Kidney (tissue), 14 donors: ENCODE measurements around the gene CLIC2. TPM values are rescaled to one million over a fixed set of nuclear protein-coding genes. Genes with fewer than 3 reads are reported as not detected.

Experiments used
- DNase-seq, 5 donors: peaks; one replicate each; pipeline ENCODE4 v3.0.0-alpha.2; 2013 to 2020
- FAIRE-seq: peaks from 2 replicates; lab custom pipeline; 2012; peaks lifted over from hg19 to GRCh38; lab: Jason Lieb, UNC
- H3K27ac ChIP-seq, 2 donors: one replicate each; pipeline ENCODE4 v1.7.0; 2013; ENCODE audit warnings: low read depth in 2 of 2, low read length in 2 of 2, inconsistent platforms in 1 of 2
- H3K27me3 ChIP-seq: one replicate; pipeline ENCODE4 v1.7.1; 2013; ENCODE audit warnings: low read length, inconsistent platforms; ENCODE audit not compliant: control insufficient read depth, insufficient read depth
- H3K36me3 ChIP-seq, 3 donors: one replicate each; pipeline versions ENCODE4 v1.7.0 to v1.7.1; 2013; ENCODE audit warnings: low read length in 3 of 3, control low read depth in 1 of 3, inconsistent platforms in 1 of 3; ENCODE audit not compliant: insufficient read depth in 3 of 3, control insufficient read depth in 2 of 3
- H3K4me1 ChIP-seq, 3 donors: one replicate each; pipeline versions ENCODE4 v1.7.0 to v1.7.1; 2013; ENCODE audit warnings: low read length in 3 of 3, inconsistent platforms in 1 of 3, low read depth in 1 of 3; ENCODE audit not compliant: control insufficient read depth in 2 of 3, insufficient read depth in 2 of 3
- H3K4me3 ChIP-seq, 3 donors: one replicate each; pipeline versions ENCODE4 v1.7.0 to v1.8.1; 2013; ENCODE audit warnings: low read length in 3 of 3, control low read depth in 1 of 3, inconsistent platforms in 1 of 3
- H3K9ac ChIP-seq, 3 donors: one replicate each; pipeline versions ENCODE4 v1.7.0 to v1.7.1; 2013; ENCODE audit warnings: low read length in 3 of 3, control low read depth in 1 of 3, inconsistent platforms in 1 of 3
- H3K9me3 ChIP-seq, 3 donors: one replicate each; pipeline versions ENCODE4 v1.7.0 to v1.7.1; 2013; ENCODE audit warnings: low read length in 3 of 3, control low read depth in 1 of 3, inconsistent platforms in 1 of 3; ENCODE audit not compliant: control insufficient read depth in 2 of 3, insufficient read depth in 1 of 3
- intact Hi-C: fragments of 100-400 bp; cut with DNase I; formaldehyde crosslinking; loops from one replicate; pipeline ENCODE4 v1.11.1; 2022
- polyA plus RNA-seq: library from polyadenylated mRNA; stranded (reverse); fragments of 350-450 nt; fragmentation: Illumina TruSeq; extraction: RNeasy Lipid Tissue Mini Kit (QIAGEN cat#74804); gene quantifications from one replicate; pipeline ENCODE4 v1.2.3, GENCODE V29; 2014; ENCODE audit warnings: low read depth, low replicate concordance; ENCODE audit not compliant: insufficient read depth
- total RNA-seq: library from RNA; stranded (reverse); fragmentation: NEBNext Ultra II Directional; extraction: Animal tissue kit (Norgen Biotek cat#: 25700); gene quantifications from one replicate; pipeline ENCODE4 v1.2.1, GENCODE V29; 2021
- TF ChIP-seq, protein P1 (sequence below): IDR thresholded peaks from 3 replicates; pipeline ENCODE4 v1.5.1; 2012; ENCODE audit warnings: mild to moderate bottlenecking, moderate library complexity, borderline replicate concordance; ENCODE audit not compliant: insufficient read depth; ENCODE audit errors: extremely low read depth
- donor health status: control.
- donor health status: control.
- donor health status: control.
- donor health status: control.
- donor health status: control.
- donor health status: DM: yes; HTN: yes; CAD: no.
- donor health status: Normal renal cell carcinoma (clear cell type).

CLIC2 gene
- total and polyA plus RNA-seq, 2 donors from 2014 or later: 7.3 to 22.8 TPM

DNA sequence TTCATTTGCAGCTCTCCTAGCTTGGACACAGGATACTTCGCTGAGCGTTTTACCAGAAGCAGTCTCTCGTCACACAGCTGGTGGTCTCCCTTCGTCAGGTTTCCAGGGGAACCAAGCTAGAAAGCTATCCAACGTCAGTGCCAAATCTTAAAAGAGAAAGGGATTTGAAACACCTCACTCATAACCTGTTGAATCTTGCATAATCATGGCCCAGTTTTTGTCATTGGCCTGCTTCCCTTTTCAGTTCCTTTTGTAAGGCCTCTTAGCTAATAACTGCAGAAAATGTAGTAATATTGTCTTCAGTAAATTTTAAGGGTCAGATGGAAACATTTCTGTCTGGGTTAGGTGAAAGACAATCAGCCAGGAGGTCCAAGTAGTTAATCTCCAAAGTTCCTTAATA, 92.1 kb downstream of the CLIC2 start:
- no peak overlapping the region for H3K27ac ChIP-seq

DNA sequence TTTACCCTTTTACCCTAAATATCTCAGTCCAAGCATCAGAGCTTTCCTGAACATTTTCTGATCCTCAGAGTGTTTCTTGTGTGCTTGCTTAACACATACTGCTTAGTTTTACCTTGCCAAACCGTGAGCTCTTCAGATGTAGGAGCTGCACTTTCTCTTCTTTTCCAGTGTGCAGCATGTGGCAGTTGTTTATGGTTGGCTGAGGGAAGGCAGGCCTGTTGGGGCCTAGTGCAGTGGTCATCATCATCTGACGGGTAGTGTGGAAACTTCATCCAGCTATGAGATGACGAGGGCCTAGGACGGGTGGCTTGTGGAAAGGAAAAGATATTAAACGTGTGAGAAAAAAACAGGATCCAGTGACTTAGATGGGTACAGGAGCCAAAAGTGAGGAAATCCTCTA, 96.7 kb downstream of the CLIC2 start:
- DNase-seq: no peak
- H3K36me3 ChIP-seq: peaks cover 0 to 17% (median 3%) of the 10 kb centered on the region in 3 donors
- H3K9ac ChIP-seq: no peak overlapping the region
- intact Hi-C loops: no loop called here
- H3K4me1 ChIP-seq: no peaks in the 10 kb centered on the region
- no peak for FAIRE-seq
- no peaks in the 10 kb centered on the region for H3K9me3 ChIP-seq
- H3K4me3 ChIP-seq: no peak overlapping the region
- no peak overlapping the region for H3K27ac ChIP-seq
- TF ChIP-seq, protein P1, sequence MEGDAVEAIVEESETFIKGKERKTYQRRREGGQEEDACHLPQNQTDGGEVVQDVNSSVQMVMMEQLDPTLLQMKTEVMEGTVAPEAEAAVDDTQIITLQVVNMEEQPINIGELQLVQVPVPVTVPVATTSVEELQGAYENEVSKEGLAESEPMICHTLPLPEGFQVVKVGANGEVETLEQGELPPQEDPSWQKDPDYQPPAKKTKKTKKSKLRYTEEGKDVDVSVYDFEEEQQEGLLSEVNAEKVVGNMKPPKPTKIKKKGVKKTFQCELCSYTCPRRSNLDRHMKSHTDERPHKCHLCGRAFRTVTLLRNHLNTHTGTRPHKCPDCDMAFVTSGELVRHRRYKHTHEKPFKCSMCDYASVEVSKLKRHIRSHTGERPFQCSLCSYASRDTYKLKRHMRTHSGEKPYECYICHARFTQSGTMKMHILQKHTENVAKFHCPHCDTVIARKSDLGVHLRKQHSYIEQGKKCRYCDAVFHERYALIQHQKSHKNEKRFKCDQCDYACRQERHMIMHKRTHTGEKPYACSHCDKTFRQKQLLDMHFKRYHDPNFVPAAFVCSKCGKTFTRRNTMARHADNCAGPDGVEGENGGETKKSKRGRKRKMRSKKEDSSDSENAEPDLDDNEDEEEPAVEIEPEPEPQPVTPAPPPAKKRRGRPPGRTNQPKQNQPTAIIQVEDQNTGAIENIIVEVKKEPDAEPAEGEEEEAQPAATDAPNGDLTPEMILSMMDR: no peak
- H3K27me3 ChIP-seq: no peaks in the 10 kb centered on the region

More for the DNA sequence above, 92.1 kb downstream of the CLIC2 start:
- Histone ChIP-seq H3K4me1 (no peaks in the 10 kb centered on the region), H3K4me3 (no peak overlapping the region), H3K27me3 (no peaks in the 10 kb centered on the region), H3K36me3 (peaks cover 0 to 11% (median 2%) of the 10 kb centered on the region in 3 donors), H3K9me3 (no peaks in the 10 kb centered on the region), H3K9ac (no peak overlapping the region)
- DNase-seq (no peak), FAIRE-seq (no peak)
- intact Hi-C loops: no loop called here
- TF ChIP-seq, protein P1: no peak

DNA sequence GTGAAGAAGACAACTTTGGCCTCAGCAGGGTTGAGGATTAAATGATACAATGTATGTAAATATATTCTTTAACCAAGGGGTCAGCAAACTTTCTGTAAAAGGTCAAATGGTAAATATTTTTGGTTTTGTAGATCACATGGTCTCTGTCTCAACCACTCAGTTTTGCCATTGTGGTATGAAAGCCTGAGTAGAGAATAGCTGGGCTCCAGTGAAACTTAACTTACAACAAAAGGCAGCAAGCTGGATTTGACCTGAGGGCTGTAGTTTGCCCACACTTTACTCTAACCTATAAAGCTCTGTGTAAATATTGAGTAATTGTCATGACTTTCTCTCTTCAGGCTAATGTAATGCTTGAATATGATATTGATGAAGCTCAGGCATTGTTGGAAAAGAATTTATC, 98.5 kb downstream of the CLIC2 start:
- Histone ChIP-seq H3K36me3 (peaks cover 0 to 17% (median 3%) of the 10 kb centered on the region in 3 donors), H3K27me3 (no peaks in the 10 kb centered on the region), H3K9ac (no peak overlapping the region), H3K4me3 (no peak overlapping the region), H3K4me1 (no peaks in the 10 kb centered on the region), H3K9me3 (no peaks in the 10 kb centered on the region), H3K27ac (no peak overlapping the region)
- intact Hi-C loops: no loop called here
- FAIRE-seq (no peak), DNase-seq (no peak)
- TF ChIP-seq, protein P1: no peak

DNA sequence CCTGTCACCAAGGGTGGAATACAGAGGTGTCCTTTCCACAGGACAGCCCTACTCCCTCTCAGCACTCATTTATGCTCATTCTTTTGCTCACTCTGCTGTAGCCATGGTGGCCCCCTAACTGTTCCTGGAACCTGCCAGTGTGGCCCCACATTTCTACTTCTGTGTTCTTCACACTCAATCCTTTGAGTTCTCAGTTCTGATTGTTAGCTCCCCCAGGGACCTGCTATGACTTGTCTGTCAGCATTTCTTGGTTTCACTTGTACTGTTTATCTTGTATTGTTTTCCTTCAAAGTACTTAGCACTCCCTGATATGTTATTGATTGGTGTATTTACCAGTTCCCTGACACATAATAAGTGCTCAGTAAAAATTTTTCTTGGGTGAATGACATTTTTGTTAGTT, 103.3 kb downstream of the CLIC2 start:
- intact Hi-C loops: no loop called here
- TF ChIP-seq, protein P1: no peak
- Histone ChIP-seq H3K4me3 (no peak overlapping the region), H3K27ac (no peak overlapping the region), H3K36me3 (peaks cover 0 to 15% (median 3%) of the 10 kb centered on the region in 3 donors), H3K9ac (no peak overlapping the region), H3K4me1 (no peaks in the 10 kb centered on the region), H3K9me3 (no peaks in the 10 kb centered on the region), H3K27me3 (no peaks in the 10 kb centered on the region)
- no peak for FAIRE-seq
- DNase-seq: no peak
